GM18499 (cell line): ENCODE measurements around the gene EEFSEC.

ENCODE experiments used
- ATAC-seq: cut with Tn5 transposase; IDR thresholded peaks from one replicate; pipeline ENCODE4 v1.9.1; 2021; ENCODE audit warnings: moderate number of reproducible peaks; ENCODE audit not compliant: insufficient read depth, unreplicated experiment

The EEFSEC gene

GRCh38 chr3:128429751-128430150 is 276.5 kb downstream of the EEFSEC start:
- no peak for ATAC-seq

DNA sequence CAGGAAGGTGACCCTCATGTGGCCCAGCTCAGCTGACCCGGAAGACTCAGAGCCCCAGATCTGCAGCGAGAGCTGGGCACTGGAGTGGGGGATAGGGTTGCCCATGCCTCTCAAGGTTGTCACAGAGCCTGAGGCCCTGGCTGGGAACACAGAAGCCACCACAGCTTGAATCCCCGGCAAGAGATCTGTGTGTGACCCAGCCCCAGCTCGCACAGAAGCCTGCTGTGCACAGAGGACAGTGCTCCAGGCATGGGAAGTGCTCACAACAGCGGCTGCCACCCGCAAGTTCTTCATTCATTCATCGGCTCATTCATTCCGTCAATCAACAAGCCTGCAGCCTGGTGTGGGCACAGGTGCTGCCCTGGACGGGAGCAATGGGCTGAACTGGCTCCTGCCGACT is 277.0 kb downstream of the EEFSEC start:
- ATAC-seq: no peak

DNA sequence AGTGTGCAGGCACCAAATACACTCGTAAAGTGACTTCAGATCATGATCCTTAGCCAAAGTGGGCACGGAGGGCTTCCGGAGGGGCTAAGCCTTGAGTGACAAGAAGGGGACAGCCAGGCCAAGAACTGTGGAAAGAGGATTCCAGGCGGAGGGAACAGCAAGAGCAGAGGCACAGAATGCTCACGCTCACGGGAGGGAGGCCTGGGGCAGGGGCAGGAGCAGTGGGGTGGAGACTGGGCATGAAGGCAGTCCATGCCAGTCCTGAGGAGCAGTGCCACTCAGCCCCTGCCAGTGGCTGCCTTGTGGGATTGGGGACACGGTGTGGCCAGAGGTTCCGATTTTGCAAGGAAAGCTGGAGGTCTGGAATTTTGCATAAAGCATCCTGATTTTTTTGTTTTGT is 277.4 kb downstream of the EEFSEC start:
- no peak for ATAC-seq

DNA sequence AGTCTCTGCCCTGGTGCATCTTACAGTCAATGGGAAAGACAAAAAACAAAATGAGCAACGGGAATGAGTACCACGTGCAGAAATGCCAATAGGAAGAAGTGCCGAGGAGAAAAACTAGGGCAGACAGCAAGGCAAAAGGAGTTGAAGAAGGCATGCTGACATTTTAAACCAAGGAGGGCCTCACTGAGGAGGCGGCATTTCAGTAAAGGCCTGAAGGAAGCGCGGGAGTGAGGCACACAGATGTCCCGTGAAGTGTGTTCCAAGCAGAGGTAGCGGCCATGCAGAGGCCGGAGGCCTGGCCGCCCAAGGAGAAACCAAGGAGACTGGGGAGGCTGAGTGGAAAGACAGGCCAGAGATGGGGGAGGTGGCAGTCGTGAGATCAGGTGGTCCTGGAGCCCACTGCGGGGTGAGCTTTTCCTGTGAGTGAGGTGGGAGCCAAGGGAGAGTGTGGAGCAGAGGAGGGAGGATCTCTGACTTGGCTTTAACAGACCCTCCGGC is 278.6 kb downstream of the EEFSEC start:
- ATAC-seq: no peak

- no peak for ATAC-seq
These were observed 279.2 kb downstream of the EEFSEC start for GRCh38 chr3:128432301-128432970.

GRCh38 chr3:128432971-128433836 is 279.9 kb downstream of the EEFSEC start:
- ATAC-seq: no peak

- ATAC-seq: no peak
These were observed 280.5 kb downstream of the EEFSEC start for GRCh38 chr3:128433837-128434165.

GRCh38 chr3:128434524-128434923 is 281.2 kb downstream of the EEFSEC start:
- no peak for ATAC-seq

- ATAC-seq: no peak
These were observed 281.8 kb downstream of the EEFSEC start for GRCh38 chr3:128435058-128435457.

GRCh38 chr3:128435561-128435960 is 282.3 kb downstream of the EEFSEC start:
- no peak for ATAC-seq

GRCh38 chr3:128436214-128436613 is 282.9 kb downstream of the EEFSEC start:
- no peak for ATAC-seq

DNA sequence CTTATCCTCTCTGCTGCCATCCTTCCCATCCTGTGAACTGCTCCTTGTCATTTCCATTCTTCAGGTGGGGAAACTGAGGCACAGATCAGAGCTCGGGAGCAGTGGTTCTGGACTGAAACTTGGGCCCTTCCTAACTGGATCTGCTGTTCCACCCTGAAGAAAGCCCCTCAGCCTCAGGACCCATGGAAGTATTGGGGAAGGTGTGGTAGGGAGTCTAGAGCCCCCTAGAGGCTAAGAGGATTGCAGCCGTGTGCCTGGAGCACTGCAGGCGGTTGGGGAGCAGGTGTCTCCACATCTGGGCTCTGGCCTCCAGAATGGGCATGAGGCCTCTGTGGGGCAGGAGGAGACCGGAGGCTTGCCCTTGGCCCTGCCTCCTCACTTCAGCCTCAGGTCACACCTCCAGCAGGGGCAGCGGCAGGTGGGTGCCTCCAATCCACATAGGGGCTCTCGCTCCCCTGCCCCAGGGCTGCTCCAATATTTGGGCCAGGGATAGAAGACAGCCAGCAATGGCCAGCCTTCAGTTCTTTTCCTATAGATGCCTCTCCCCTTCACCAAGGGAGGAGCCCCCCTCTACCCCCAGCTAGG is 285.3 kb downstream of the EEFSEC start:
- no peak for ATAC-seq

DNA sequence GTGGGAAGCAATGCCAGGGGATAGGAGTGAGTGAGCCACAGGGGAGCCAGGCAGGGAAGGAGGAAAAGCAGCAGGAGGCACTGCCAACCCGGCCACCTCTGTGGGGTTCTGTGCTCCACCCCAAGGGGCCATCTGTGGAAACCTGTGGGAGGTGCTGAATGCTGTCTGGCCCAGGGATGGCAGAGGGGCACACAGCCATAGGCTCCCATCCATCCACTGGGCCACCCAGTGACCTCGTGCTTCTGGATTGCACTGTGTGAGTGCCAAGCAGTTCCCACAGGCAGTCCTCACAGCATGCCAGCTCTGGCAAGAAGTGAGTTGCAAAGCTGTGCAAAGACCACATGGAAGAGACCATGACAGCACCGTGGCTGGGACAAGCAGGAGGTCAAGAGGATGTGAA is 285.9 kb downstream of the EEFSEC start:
- no peak for ATAC-seq

- ATAC-seq: no peak
These were observed 288.8 kb downstream of the EEFSEC start for GRCh38 chr3:128442070-128442469.

GRCh38 chr3:128442949-128443348 is 289.7 kb downstream of the EEFSEC start:
- no peak for ATAC-seq

- ATAC-seq: no peak
These were observed 290.5 kb downstream of the EEFSEC start for GRCh38 chr3:128443771-128444170.

- no peak for ATAC-seq
These were observed 292.1 kb downstream of the EEFSEC start for GRCh38 chr3:128445357-128445756.

GRCh38 chr3:128446821-128447220 is 293.5 kb downstream of the EEFSEC start:
- no peak for ATAC-seq

GRCh38 chr3:128447561-128448013 is 294.3 kb downstream of the EEFSEC start:
- ATAC-seq: no peak

GRCh38 chr3:128448491-128448890 is 295.2 kb downstream of the EEFSEC start:
- ATAC-seq: no peak

- no peak for ATAC-seq
These were observed 295.9 kb downstream of the EEFSEC start for GRCh38 chr3:128449111-128449638.
